H9 (cell line): ENCODE results near the gene ANKRD23. TPM values are rescaled to one million over a fixed set of nuclear protein-coding genes. Genes with fewer than 3 reads are reported as not detected.

Experiments
- DNase-seq: peaks from one replicate; pipeline ENCODE4 v3.0.0-alpha.2; 2017
- H2AFZ ChIP-seq: one replicate; pipeline ENCODE4 v1.6.1; 2013; ENCODE audit warnings: mild to moderate bottlenecking, low read length, control low read depth, moderate library complexity
- H2AK5ac ChIP-seq: 2 replicates; pipeline ENCODE4 v1.6.1; 2013; ENCODE audit warnings: low read length, control low read depth, mixed read lengths; ENCODE audit not compliant: insufficient read length
- H2BK120ac ChIP-seq: one replicate; pipeline ENCODE4 v1.6.1; 2013; ENCODE audit warnings: low read depth, mild to moderate bottlenecking, low read length, control low read depth, inconsistent platforms; ENCODE audit not compliant: poor library complexity, severe bottlenecking
- H2BK12ac ChIP-seq: 2 replicates; pipeline ENCODE4 v1.6.1; 2013; ENCODE audit warnings: low read length, control low read depth, mixed read lengths, low read depth; ENCODE audit not compliant: insufficient read length
- H2BK15ac ChIP-seq: 2 replicates; pipeline ENCODE4 v1.6.1; 2013; ENCODE audit warnings: low read depth, low read length, control low read depth
- H2BK20ac ChIP-seq: one replicate; pipeline ENCODE4 v1.6.1; 2013; ENCODE audit warnings: low read depth, mild to moderate bottlenecking, low read length, control low read depth, inconsistent platforms; ENCODE audit not compliant: poor library complexity, severe bottlenecking
- H2BK5ac ChIP-seq: 2 replicates; pipeline ENCODE4 v1.6.1; 2013; ENCODE audit warnings: low read length, control low read depth, mixed read lengths; ENCODE audit not compliant: insufficient read length
- H3K14ac ChIP-seq: 2 replicates; pipeline ENCODE4 v1.6.1; 2013; ENCODE audit warnings: low read length, control low read depth; ENCODE audit not compliant: insufficient read depth
- H3K18ac ChIP-seq: 2 replicates; pipeline ENCODE4 v1.6.1; 2013; ENCODE audit warnings: low read depth, mild to moderate bottlenecking, mixed read lengths, low read length, control low read depth; ENCODE audit not compliant: insufficient read length
- H3K23ac ChIP-seq: 2 replicates; pipeline ENCODE4 v1.6.1; 2013; ENCODE audit warnings: low read length, control low read depth, mixed read lengths, low read depth; ENCODE audit not compliant: insufficient read length
- H3K23me2 ChIP-seq: 2 replicates; pipeline ENCODE4 v1.6.1; 2013; ENCODE audit warnings: low read depth, mild to moderate bottlenecking, mixed read lengths, low read length, control low read depth; ENCODE audit not compliant: insufficient read length, poor library complexity, severe bottlenecking
- H3K27ac ChIP-seq: 2 replicates; pipeline ENCODE4 v1.5.1; 2013; ENCODE audit warnings: low read length, control low read depth, mixed read lengths, low read depth; ENCODE audit not compliant: insufficient read length
- H3K27me3 ChIP-seq: 2 replicates; pipeline ENCODE4 v1.6.1; 2013; ENCODE audit warnings: low read length, control low read depth, inconsistent platforms; ENCODE audit not compliant: insufficient read depth
- H3K4ac ChIP-seq: 2 replicates; pipeline ENCODE4 v1.6.1; 2013; ENCODE audit warnings: low read depth, mild to moderate bottlenecking, control low read depth, inconsistent platforms, low read length, moderate library complexity
- H3K4me1 ChIP-seq: 2 replicates; pipeline ENCODE4 v1.6.1; 2013; ENCODE audit warnings: low read length, control low read depth, inconsistent platforms; ENCODE audit not compliant: insufficient read depth
- H3K4me2 ChIP-seq: 2 replicates; pipeline ENCODE4 v1.6.1; 2013; ENCODE audit warnings: low read length, control low read depth, mixed read lengths; ENCODE audit not compliant: insufficient read length, insufficient read depth
- H3K56ac ChIP-seq: 2 replicates; pipeline ENCODE4 v1.6.1; 2013; ENCODE audit warnings: low read depth, mild to moderate bottlenecking, mixed read lengths, low read length, control low read depth; ENCODE audit not compliant: insufficient read length
- H3K79me1 ChIP-seq: 2 replicates; pipeline ENCODE4 v1.6.1; 2013; ENCODE audit warnings: low read depth, mild to moderate bottlenecking, moderate library complexity, low read length, control low read depth, inconsistent platforms; ENCODE audit not compliant: insufficient read depth, poor library complexity, severe bottlenecking
- H3K79me2 ChIP-seq: 2 replicates; pipeline ENCODE4 v1.6.1; 2013; ENCODE audit warnings: low read length, control low read depth, inconsistent platforms; ENCODE audit not compliant: insufficient read depth
- H3K9ac ChIP-seq: 2 replicates; pipeline ENCODE4 v1.6.1; 2013; ENCODE audit warnings: low read length, control low read depth, mixed read lengths; ENCODE audit not compliant: insufficient read length; ENCODE audit errors: extremely low read depth
- H3K9me3 ChIP-seq: one replicate; pipeline ENCODE4 v1.6.1; 2013; ENCODE audit warnings: low read depth, low read length, inconsistent platforms; ENCODE audit not compliant: control insufficient read depth
- H3T11ph ChIP-seq: one replicate; pipeline ENCODE4 v1.6.1; 2013; ENCODE audit warnings: mild to moderate bottlenecking, low read length, control low read depth, inconsistent platforms
- H4K20me1 ChIP-seq: one replicate; pipeline ENCODE4 v1.6.1; 2013; ENCODE audit not compliant: control insufficient read depth, insufficient read length, insufficient read depth
- H4K5ac ChIP-seq: 2 replicates; pipeline ENCODE4 v1.6.1; 2013; ENCODE audit warnings: low read depth, mild to moderate bottlenecking, mixed read lengths, low read length, control low read depth; ENCODE audit not compliant: insufficient read length
- H4K8ac ChIP-seq: replicated peaks from 2 replicates; pipeline ENCODE4 v1.6.1; 2013; ENCODE audit warnings: low read length, control low read depth, mixed read lengths, low read depth; ENCODE audit not compliant: insufficient read length
- H4K91ac ChIP-seq: 2 replicates; pipeline ENCODE4 v1.6.1; 2013; ENCODE audit warnings: low read depth, mild to moderate bottlenecking, moderate library complexity, mixed read lengths, low read length, control low read depth; ENCODE audit not compliant: insufficient read length
- H3K27ac Mint-ChIP-seq, 3 experiments: 2 replicates in 2 of 3; 3 replicates in 1 of 3; pipeline ENCODE4 v1.8.0; 2020 to 2021; ENCODE audit warnings: mixed read lengths in 3 of 3, mild to moderate bottlenecking in 1 of 3, moderate library complexity in 1 of 3
- H3K27me3 Mint-ChIP-seq: 2 replicates; pipeline ENCODE4 v1.8.0; 2021; ENCODE audit warnings: low read depth, mild to moderate bottlenecking, moderate library complexity, mixed read lengths
- H3K36me3 Mint-ChIP-seq, 3 experiments: 2 replicates in 2 of 3; 3 replicates in 1 of 3; pipeline ENCODE4 v1.8.0; 2020 to 2021; ENCODE audit warnings: low read depth in 3 of 3, mixed read lengths in 3 of 3; ENCODE audit not compliant: insufficient read depth in 1 of 3
- H3K4me1 Mint-ChIP-seq, 2 experiments: 2 replicates each; pipeline ENCODE4 v1.8.0; 2020; ENCODE audit warnings: mixed read lengths in 2 of 2
- H3K4me3 Mint-ChIP-seq, 2 experiments: 2 replicates in 1 of 2; 3 replicates in 1 of 2; pipeline ENCODE4 v1.8.0; 2020 to 2021; ENCODE audit warnings: mild to moderate bottlenecking in 2 of 2, mixed read lengths in 2 of 2, moderate library complexity in 1 of 2
- H3K9me3 Mint-ChIP-seq, 2 experiments: 2 replicates in 1 of 2; 3 replicates in 1 of 2; pipeline ENCODE4 v1.8.0; 2020; ENCODE audit warnings: mild to moderate bottlenecking in 2 of 2, mixed read lengths in 2 of 2, moderate library complexity in 1 of 2
- WGBS: extraction: QIAGEN DNeasy Blood & Tissue Kit; methylation state at CpG from one replicate; pipeline ENCODE4 v1.1.7; 2013; ENCODE audit warnings: missing lambda C conversion rate, low lambda C conversion rate, mixed read lengths; ENCODE audit not compliant: insufficient read length; ENCODE audit errors: extremely low coverage; 5-methylcytosine and 5-hydroxymethylcytosine counted together
- total RNA-seq: library from RNA; stranded (reverse); gene quantifications from 2 replicates; pipeline ENCODE4 v1.2.1, GENCODE V29; 2021
- TF ChIP-seq, protein P1 (sequence below): fragments of 200-600 bp; sonication (generic); conservative IDR thresholded peaks from 3 replicates; pipeline ENCODE4 v1.8.0; 2021; ENCODE audit warnings: antibody characterized with exemption, mild to moderate bottlenecking

ANKRD23 gene
- total RNA-seq, 1 experiment from 2014 or later = 2.4 TPM

DNA sequence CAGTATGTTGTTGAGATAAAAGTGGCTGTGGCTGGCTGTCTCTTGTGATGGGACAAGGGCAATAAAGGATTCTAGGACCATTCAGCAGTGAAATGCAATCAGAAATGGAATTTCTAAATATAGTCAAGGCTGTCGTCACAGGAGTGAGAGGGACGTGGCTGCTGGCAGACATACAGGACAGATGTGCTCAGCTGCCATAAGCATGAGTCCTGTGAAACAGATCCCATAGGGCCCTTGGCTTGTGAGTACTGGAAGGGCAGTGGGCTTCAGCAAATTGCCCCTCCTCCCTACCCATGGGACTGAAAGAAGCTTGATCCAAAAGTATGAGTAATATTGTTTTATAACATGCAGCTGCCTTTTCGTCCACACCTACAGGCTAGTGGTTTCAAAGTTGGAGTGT, 31.9 kb downstream of the ANKRD23 start:
- no peak overlapping the region for H4K5ac ChIP-seq
- H3K27me3 ChIP-seq = no peaks in the 10 kb centered on the region
- H3K4me1 ChIP-seq = no peaks in the 10 kb centered on the region
- no peak for DNase-seq
- H3K9me3 Mint-ChIP-seq = no peaks in the 10 kb centered on the region
- no peak overlapping the region for H3K56ac ChIP-seq
- H3K4me2 ChIP-seq = no peak overlapping the region
- H3K79me1 ChIP-seq = no peaks in the 10 kb centered on the region
- H2BK5ac ChIP-seq = no peak overlapping the region
- no peak overlapping the region for H3K27ac ChIP-seq
- TF ChIP-seq, protein P1, sequence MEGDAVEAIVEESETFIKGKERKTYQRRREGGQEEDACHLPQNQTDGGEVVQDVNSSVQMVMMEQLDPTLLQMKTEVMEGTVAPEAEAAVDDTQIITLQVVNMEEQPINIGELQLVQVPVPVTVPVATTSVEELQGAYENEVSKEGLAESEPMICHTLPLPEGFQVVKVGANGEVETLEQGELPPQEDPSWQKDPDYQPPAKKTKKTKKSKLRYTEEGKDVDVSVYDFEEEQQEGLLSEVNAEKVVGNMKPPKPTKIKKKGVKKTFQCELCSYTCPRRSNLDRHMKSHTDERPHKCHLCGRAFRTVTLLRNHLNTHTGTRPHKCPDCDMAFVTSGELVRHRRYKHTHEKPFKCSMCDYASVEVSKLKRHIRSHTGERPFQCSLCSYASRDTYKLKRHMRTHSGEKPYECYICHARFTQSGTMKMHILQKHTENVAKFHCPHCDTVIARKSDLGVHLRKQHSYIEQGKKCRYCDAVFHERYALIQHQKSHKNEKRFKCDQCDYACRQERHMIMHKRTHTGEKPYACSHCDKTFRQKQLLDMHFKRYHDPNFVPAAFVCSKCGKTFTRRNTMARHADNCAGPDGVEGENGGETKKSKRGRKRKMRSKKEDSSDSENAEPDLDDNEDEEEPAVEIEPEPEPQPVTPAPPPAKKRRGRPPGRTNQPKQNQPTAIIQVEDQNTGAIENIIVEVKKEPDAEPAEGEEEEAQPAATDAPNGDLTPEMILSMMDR = no peak
- H3K36me3 Mint-ChIP-seq = peaks cover 3 to 7% (median 4%) of the 10 kb centered on the region in 3 experiments; a peak in 5 of 7 replicates
- H3K4me1 Mint-ChIP-seq = peaks cover 6 to 7% of the 10 kb centered on the region in 2 experiments
- no peak overlapping the region for H4K8ac ChIP-seq
- H3K27ac Mint-ChIP-seq = no peak overlapping the region
- H3K79me2 ChIP-seq = no peaks in the 10 kb centered on the region
- no peak overlapping the region for H3K9ac ChIP-seq
- WGBS = no CpG with 5 or more reads among the region's 3 CpGs
- H2AK5ac ChIP-seq = no peak overlapping the region
- no peak overlapping the region for H4K91ac ChIP-seq
- H2AFZ ChIP-seq = no peak overlapping the region
- no peak overlapping the region for H3K4ac ChIP-seq
- H2BK12ac ChIP-seq = no peak overlapping the region
- H2BK20ac ChIP-seq = no peak overlapping the region
- no peaks in the 10 kb centered on the region for H4K20me1 ChIP-seq
- peaks cover 4% of the 10 kb centered on the region for H3K23me2 ChIP-seq
- H3K9me3 ChIP-seq = no peaks in the 10 kb centered on the region
- no peak overlapping the region for H3K4me3 Mint-ChIP-seq
- no peak overlapping the region for H3T11ph ChIP-seq
- H2BK120ac ChIP-seq = no peak overlapping the region
- no peak overlapping the region for H3K18ac ChIP-seq
- no peak overlapping the region for H2BK15ac ChIP-seq
- no peak overlapping the region for H3K23ac ChIP-seq
- H3K14ac ChIP-seq = no peak overlapping the region
- no peaks in the 10 kb centered on the region; the same call in 1 of the 2 replicates for H3K27me3 Mint-ChIP-seq
